GM23338 (cell line): ENCODE measurements around the gene CHST6. TPM values are rescaled to one million over a fixed set of nuclear protein-coding genes. Genes with fewer than 3 reads are reported as not detected.
"Not testable (repeated sequence)": the region's sequence is repeated elsewhere in the genome, so short reads cannot be mapped to it uniquely, and the experiment has no call there.

Experiments used
- ATAC-seq: fragments of 200-7000 bp; cut with Tn5 transposase; 3 replicates; pipeline ENCODE4 v1.9.1; 2020
- DNase-seq: peaks from one replicate; pipeline ENCODE4 v3.0.0-alpha.2; 2015; ENCODE audit warnings: low spot score
- H2AFZ ChIP-seq: fragments of 200-600 bp; sonication (generic); 2 replicates; pipeline ENCODE4 v1.8.0; 2016; ENCODE audit warnings: antibody characterized with exemption, mild to moderate bottlenecking, moderate library complexity
- H3F3A ChIP-seq: fragments of 200-600 bp; sonication (generic); replicated peaks from 2 replicates; pipeline ENCODE4 v1.8.0; 2017; ENCODE audit warnings: antibody characterized with exemption, mixed run types, low read depth
- H3K27ac ChIP-seq: fragments of 200-600 bp; sonication (generic); 2 replicates; pipeline ENCODE4 v1.6.1; 2016; ENCODE audit warnings: low read depth
- H3K27me3 ChIP-seq: fragments of 200-600 bp; sonication (generic); 2 replicates; pipeline ENCODE4 v1.8.0; 2016; ENCODE audit warnings: mild to moderate bottlenecking, mixed run types, moderate library complexity; ENCODE audit not compliant: insufficient read depth
- H3K36me3 ChIP-seq: fragments of 200-600 bp; sonication (generic); 2 replicates; pipeline ENCODE4 v1.8.0; 2016; ENCODE audit warnings: mild to moderate bottlenecking; ENCODE audit not compliant: insufficient read depth
- H3K4me1 ChIP-seq: fragments of 200-600 bp; sonication (generic); 2 replicates; pipeline ENCODE4 v1.8.0; 2016; ENCODE audit warnings: mild to moderate bottlenecking, moderate library complexity; ENCODE audit not compliant: insufficient read depth
- H3K4me2 ChIP-seq: fragments of 200-600 bp; sonication (generic); 2 replicates; pipeline ENCODE4 v1.7.1; 2017; ENCODE audit warnings: mixed run types
- H3K4me3 ChIP-seq: fragments of 200-600 bp; sonication (generic); 2 replicates; pipeline ENCODE4 v1.6.1; 2016; ENCODE audit warnings: mixed run types
- H3K79me2 ChIP-seq: fragments of 200-600 bp; sonication (generic); replicated peaks from 2 replicates; pipeline ENCODE4 v1.8.0; 2017; ENCODE audit warnings: mild to moderate bottlenecking; ENCODE audit not compliant: insufficient read depth
- H3K9me2 ChIP-seq: fragments of 200-600 bp; sonication (generic); 2 replicates; pipeline ENCODE4 v1.8.0; 2017; ENCODE audit not compliant: insufficient read depth
- H4K20me1 ChIP-seq: fragments of 200-600 bp; sonication (generic); replicated peaks from 2 replicates; pipeline ENCODE4 v1.8.0; 2017; ENCODE audit warnings: mild to moderate bottlenecking; ENCODE audit not compliant: insufficient read depth
- H3K27ac Mint-ChIP-seq: 2 replicates; pipeline ENCODE4 v1.8.0; 2020; ENCODE audit warnings: inconsistent platforms, mild to moderate bottlenecking, moderate library complexity, mixed read lengths
- H3K27me3 Mint-ChIP-seq: 3 replicates; pipeline ENCODE4 v1.8.0; 2022; ENCODE audit warnings: low read depth, mild to moderate bottlenecking, moderate library complexity, mixed read lengths, inconsistent platforms; ENCODE audit not compliant: insufficient read depth, poor library complexity
- H3K36me3 Mint-ChIP-seq: 3 replicates; pipeline ENCODE4 v1.8.0; 2021; ENCODE audit warnings: low read depth, mild to moderate bottlenecking, inconsistent platforms, moderate library complexity, mixed read lengths
- H3K4me1 Mint-ChIP-seq: 3 replicates; pipeline ENCODE4 v1.8.0; 2020; ENCODE audit warnings: mild to moderate bottlenecking, inconsistent platforms, mixed read lengths
- H3K4me3 Mint-ChIP-seq: 3 replicates; pipeline ENCODE4 v1.8.0; 2021; ENCODE audit warnings: moderate library complexity, mild to moderate bottlenecking, inconsistent platforms, mixed read lengths
- H3K9me3 Mint-ChIP-seq: 3 replicates; pipeline ENCODE4 v1.8.0; 2020; ENCODE audit warnings: moderate library complexity, mild to moderate bottlenecking, inconsistent platforms, mixed read lengths
- CTCF ChIP-seq, 2 experiments: fragments of 200-600 bp in 1 of 2; sonication (generic) in 1 of 2; conservative IDR thresholded peaks; 2 replicates each; pipeline versions ENCODE4 v1.5.1 to v1.6.1; 2016 to 2017; ENCODE audit warnings: antibody characterized with exemption in 2 of 2, low read depth in 2 of 2, mild to moderate bottlenecking in 2 of 2, moderate library complexity in 1 of 2
- ZNF331 ChIP-seq: fragments of 250-450 bp; sonication (Bioruptor Pico); IDR thresholded peaks from 2 replicates; pipeline ENCODE4 v1.5.0; 2020; ENCODE audit warnings: low read depth, mild to moderate bottlenecking, moderate library complexity
- ZNF462 ChIP-seq: fragments of 250-450 bp; sonication (Bioruptor Pico); IDR thresholded peaks from 2 replicates; pipeline ENCODE4 v1.5.0; 2020; ENCODE audit warnings: mild to moderate bottlenecking, moderate library complexity
- polyA plus RNA-seq: library from polyadenylated mRNA; unstranded; fragments of >200 nt; fragmentation: Nextera tagmentation; extraction: Ambion mirVana; gene quantifications from 2 replicates; pipeline ENCODE4 v1.2.1, GENCODE V29; 2016
- total RNA-seq: library from RNA; depleted of rRNA; stranded (reverse); fragments of >200 nt; shearing (Covaris generic); gene quantifications from 2 replicates; pipeline ENCODE4 v1.2.3, GENCODE V29; 2014

Gene CHST6
- total and polyA plus RNA-seq, 2 experiments from 2014 or later: 2.7 to 22.2 TPM

DNA sequence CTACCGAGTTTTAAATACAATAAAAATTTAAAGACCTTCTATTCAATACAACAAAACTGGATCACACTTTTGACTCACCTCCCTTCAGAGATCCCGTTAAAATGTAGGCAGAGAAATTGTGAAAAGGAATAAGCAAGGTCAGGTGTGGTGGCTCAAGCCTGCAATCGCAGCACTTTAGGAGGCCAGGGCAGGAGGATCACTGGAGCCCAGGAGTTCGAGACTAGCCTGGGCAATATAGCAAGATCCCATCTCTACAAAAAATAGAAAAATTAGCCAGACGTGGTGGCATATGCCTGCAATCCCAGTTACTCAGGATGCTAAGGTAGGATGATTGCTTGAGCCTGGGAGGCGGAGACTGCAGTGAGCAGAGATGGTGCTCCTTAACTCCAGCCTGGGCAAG is 23.9 kb upstream of the CHST6 start (continued):
- no peak for TF ChIP-seq CTCF (conservative IDR thresholded peaks at IDR 0.05; ENCODE audit: low read depth in 2 of 2)
- no peak for TF ChIP-seq ZNF331

GRCh38 chr16:75516189-75516966 is 21.1 kb upstream of the CHST6 start:
- Histone ChIP-seq H3K4me2 (peak overlapping the region; percentile 92), H3K27ac (0 out of 2 replicates have a peak overlapping the region, but pooled peaks have one; percentile 32), H3K4me3 (peak overlapping the region; percentile 87)
- H4K20me1 ChIP-seq, H3K9me3 Mint-ChIP-seq, H3K27ac Mint-ChIP-seq, H2AFZ ChIP-seq, H3K79me2 ChIP-seq, H3K36me3 ChIP-seq, H3K4me1 ChIP-seq, H3F3A ChIP-seq, H3K27me3 ChIP-seq, H3K36me3 Mint-ChIP-seq, H3K9me2 ChIP-seq: not testable (repeated sequence)
- Mint-ChIP-seq H3K4me1 (peaks cover 15% of the 10 kb centered on the region), H3K27me3 (peaks cover 17% of the 10 kb centered on the region), H3K4me3 (peak overlapping the region; percentile 83)
- TF ChIP-seq ZNF462 (CRISPR knock-in tag): 0 out of 2 replicates have a peak, but pooled peaks have one; percentile 33
- peak; percentile 53 for ATAC-seq
- DNase-seq: peak; percentile 66
